RKO (cell line): ENCODE data around the gene CHRDL2.
"Not testable (repeated sequence)": the region's sequence is repeated elsewhere in the genome, so short reads cannot be mapped to it uniquely, and the experiment has no call there.

Source experiments
- DNase-seq: peaks from one replicate; pipeline ENCODE4 v3.0.0-alpha.2; 2016; ENCODE audit warnings: low spot score

CHRDL2 gene

GRCh38 chr11:74731301-74732094 is at the start of gene CHRDL2:
Gene CHRDL2 (minus strand): TSS chr11:74731426. CDS start chr11:74730888, 538 bp downstream.
- DNase-seq = no peak

GRCh38 chr11:74780248-74781005 is 49.2 kb upstream of the CHRDL2 start:
- DNase-seq = no peak

- no peak for DNase-seq
These were observed 47.4 kb upstream of the CHRDL2 start for GRCh38 chr11:74778581-74778980.

- DNase-seq = no peak
These were observed 46.7 kb upstream of the CHRDL2 start for GRCh38 chr11:74777877-74778276.

GRCh38 chr11:74777038-74777437 is 45.8 kb upstream of the CHRDL2 start:
- DNase-seq = no peak

- DNase-seq = no peak
These were observed 45.3 kb upstream of the CHRDL2 start for GRCh38 chr11:74776546-74776945.

- no peak for DNase-seq
These were observed 44.5 kb upstream of the CHRDL2 start for GRCh38 chr11:74775762-74776161.

GRCh38 chr11:74773476-74773875 is 42.2 kb upstream of the CHRDL2 start:
- no peak for DNase-seq

- DNase-seq = no peak
These were observed 39.9 kb upstream of the CHRDL2 start for GRCh38 chr11:74771139-74771538.

GRCh38 chr11:74770456-74770855 is 39.2 kb upstream of the CHRDL2 start:
- DNase-seq = no peak

GRCh38 chr11:74769055-74769707 is 38.0 kb upstream of the CHRDL2 start:
- DNase-seq = no peak

- not testable (repeated sequence) for DNase-seq
These were observed 37.0 kb upstream of the CHRDL2 start for GRCh38 chr11:74768172-74768651.

GRCh38 chr11:74766905-74767304 is 35.7 kb upstream of the CHRDL2 start:
- no peak for DNase-seq

GRCh38 chr11:74756571-74756970 is 25.3 kb upstream of the CHRDL2 start:
- no peak for DNase-seq

- DNase-seq = no peak
These were observed 24.3 kb upstream of the CHRDL2 start for GRCh38 chr11:74755395-74755995.

- peak; percentile 98 for DNase-seq
These were observed 23.5 kb upstream of the CHRDL2 start for GRCh38 chr11:74754507-74755252.

GRCh38 chr11:74751303-74751702 is 20.1 kb upstream of the CHRDL2 start:
- no peak for DNase-seq

- not testable (repeated sequence) for DNase-seq
These were observed 19.4 kb upstream of the CHRDL2 start for GRCh38 chr11:74750598-74750997.

- DNase-seq = peak; percentile 29
These were observed 18.7 kb upstream of the CHRDL2 start for GRCh38 chr11:74749965-74750296.

- peak; percentile 65 for DNase-seq
These were observed 18.1 kb upstream of the CHRDL2 start for GRCh38 chr11:74749127-74749964.
